Kidney capillary endothelial cell (primary cell): ENCODE results near the gene ACAP3.

Source experiments
- DNase-seq: peaks from one replicate; pipeline ENCODE4 v3.0.0-alpha.2; 2018; ENCODE audit warnings: low spot score

ACAP3 gene

GRCh38 chr1:1299686-1300351, 7.9 kb downstream of the ACAP3 start:
- no peak for DNase-seq

- peak; percentile 29 for DNase-seq
Measured at GRCh38 chr1:1298861-1299685, 8.7 kb downstream of the ACAP3 start.

- DNase-seq, result no peak
Measured at GRCh38 chr1:1297802-1298424, 9.8 kb downstream of the ACAP3 start.

- DNase-seq, result no peak
Measured at GRCh38 chr1:1296070-1297061, 11.4 kb downstream of the ACAP3 start.

GRCh38 chr1:1295154-1295923, 12.4 kb downstream of the ACAP3 start:
- DNase-seq, result no peak

GRCh38 chr1:1294250-1294890, 13.4 kb downstream of the ACAP3 start:
- DNase-seq, result no peak

GRCh38 chr1:1293263-1294249, 14.2 kb downstream of the ACAP3 start:
- no peak for DNase-seq

GRCh38 chr1:1292851-1293250, 14.9 kb downstream of the ACAP3 start:
- no peak for DNase-seq

- no peak for DNase-seq
Measured at GRCh38 chr1:1292442-1292779, 15.3 kb downstream of the ACAP3 start.

GRCh38 chr1:1291548-1292441, 15.9 kb downstream of the ACAP3 start:
- DNase-seq, result no peak

GRCh38 chr1:1291023-1291528, 16.7 kb downstream of the ACAP3 start:
- DNase-seq, result no peak

- no peak for DNase-seq
Measured at GRCh38 chr1:1290238-1290731, 17.4 kb downstream of the ACAP3 start.

- DNase-seq, result no peak
Measured at GRCh38 chr1:1287288-1288110, 20.2 kb downstream of the ACAP3 start.

- DNase-seq, result no peak
Measured at GRCh38 chr1:1286313-1287261, 21.1 kb downstream of the ACAP3 start.

GRCh38 chr1:1285611-1286311, 22.0 kb downstream of the ACAP3 start:
- DNase-seq, result no peak
